ENCODE data around the gene CAPN10. TPM values are rescaled to one million over a fixed set of nuclear protein-coding genes. Genes with fewer than 3 reads are reported as not detected.
"Not testable (repeated sequence)": the region's sequence is repeated elsewhere in the genome, so short reads cannot be mapped to it uniquely, and the experiment has no call there.

Gene CAPN10
- polyA plus RNA-seq, 3 donors = 7.3 to 57.0 (median 7.4) TPM

- H3K79me2 ChIP-seq (ENCODE audit: insufficient read depth, low read length) = peaks cover 73% of the 10 kb centered on the region
- no peaks in the 10 kb centered on the region for H3K9me3 ChIP-seq (replicated peaks in 1 of 2; ENCODE audit: control insufficient read depth in 1 of 2, insufficient read depth in 1 of 2, low read length in 2 of 2)
- intact Hi-C loops (cut with micrococcal nuclease) = loop anchor here (2.0 to 5.0 kb wide), 4 partner anchors 24 to 67 kb away; partner anchors contain the start of gene GPR35 (in 2 of the 2)
- H3K4me2 ChIP-seq (replicated peaks; ENCODE audit: extremely low read depth, low read length, poor library complexity, severe bottlenecking) = peak overlapping the region; percentile 82
- H3K27me3 ChIP-seq (ENCODE audit: control insufficient read depth in 2 of 2, insufficient read depth in 2 of 2, low read length in 2 of 2) = no peaks in the 10 kb centered on the region
- peak overlapping the region; percentile 97 to 98 for H3K27ac ChIP-seq (ENCODE audit: low read depth in 1 of 2, low read length in 2 of 2)
- H4K20me1 ChIP-seq (ENCODE audit: insufficient read depth, low read length) = peaks cover 43% of the 10 kb centered on the region
- peak overlapping the region; percentile 93 to 100 (median 97) for H3K27ac Mint-ChIP-seq
- peak; percentile 97 to 99 (median 99) for DNase-seq
- under 1% methylated on average over 94 of the region's 101 CpGs for WGBS (ENCODE audit: insufficient coverage)
- H3K36me3 ChIP-seq (replicated peaks in 1 of 2; ENCODE audit: control insufficient read depth in 1 of 2, insufficient read depth in 2 of 2, low read length in 2 of 2) = peaks cover 0 to 4% of the 10 kb centered on the region in 2 donors
- peak overlapping the region; percentile 97 for H3K9ac ChIP-seq (ENCODE audit: insufficient read depth, low read length, poor library complexity, severe bottlenecking)
- peak overlapping the region; percentile 36 for H2AFZ ChIP-seq (ENCODE audit: insufficient read depth, low read depth, low read length, poor library complexity, severe bottlenecking)
- H3K4me3 Mint-ChIP-seq = peak overlapping the region; percentile 84 to 92
- TF ChIP-seq CTCF (IDR thresholded peaks at IDR 0.05) = peak; percentile 30
- H3K9me3 Mint-ChIP-seq = peaks cover 0 to 4% (median 0%) of the 10 kb centered on the region in 7 donors
- peaks cover 73% of the 10 kb centered on the region for H3K4me1 Mint-ChIP-seq
- H3K36me3 Mint-ChIP-seq = peaks cover 32 to 37% of the 10 kb centered on the region in 2 donors
- H3K4me1 ChIP-seq (ENCODE audit: control insufficient read depth in 1 of 2, insufficient read depth in 2 of 2, low read length in 2 of 2) = peaks cover 76 to 91% of the 10 kb centered on the region in 2 donors
- peaks cover 0 to 7% (median 6%) of the 10 kb centered on the region in 3 donors for H3K27me3 Mint-ChIP-seq (ENCODE audit: low read depth in 3 of 3)
- H3K4me3 ChIP-seq (replicated peaks in 1 of 3; ENCODE audit: low read depth in 2 of 3, low read length in 3 of 3) = peak overlapping the region; percentile 66 to 80 (median 79)
Observed at GRCh38 chr2:240560480-240561324, 25.8 kb upstream of the CAPN10 start.

- H3K9me3 Mint-ChIP-seq = peaks cover 0 to 4% (median 0%) of the 10 kb centered on the region in 7 donors
- Histone ChIP-seq H3K9me3 (replicated peaks in 1 of 2; ENCODE audit: control insufficient read depth in 1 of 2, insufficient read depth in 1 of 2, low read length in 2 of 2) (no peaks in the 10 kb centered on the region), H3K4me2 (replicated peaks; ENCODE audit: extremely low read depth, low read length, poor library complexity, severe bottlenecking) (peak overlapping the region; percentile 82), H4K20me1 (ENCODE audit: insufficient read depth, low read length) (peaks cover 35% of the 10 kb centered on the region), H2AFZ (ENCODE audit: insufficient read depth, low read depth, low read length, poor library complexity, severe bottlenecking) (no peak overlapping the region), H3K4me1 (ENCODE audit: control insufficient read depth in 1 of 2, insufficient read depth in 2 of 2, low read length in 2 of 2) (peaks cover 82 to 97% of the 10 kb centered on the region in 2 donors), H3K4me3 (replicated peaks in 1 of 3; ENCODE audit: low read depth in 2 of 3, low read length in 3 of 3) (peak overlapping the region; percentile 66 to 80 (median 79)), H3K27ac (ENCODE audit: low read depth in 1 of 2, low read length in 2 of 2) (peak overlapping the region; percentile 97 to 98), H3K79me2 (ENCODE audit: insufficient read depth, low read length) (peaks cover 65% of the 10 kb centered on the region), H3K27me3 (ENCODE audit: control insufficient read depth in 2 of 2, insufficient read depth in 2 of 2, low read length in 2 of 2) (no peaks in the 10 kb centered on the region), H3K9ac (ENCODE audit: insufficient read depth, low read length, poor library complexity, severe bottlenecking) (peak overlapping the region; percentile 97), H3K36me3 (replicated peaks in 1 of 2; ENCODE audit: control insufficient read depth in 1 of 2, insufficient read depth in 2 of 2, low read length in 2 of 2) (no peaks in the 10 kb centered on the region)
- intact Hi-C loops (cut with micrococcal nuclease) = loop anchor here (2.0 to 5.0 kb wide), 4 partner anchors 23 to 66 kb away; partner anchors contain the start of gene GPR35 (in 2 of the 2)
- H3K27ac Mint-ChIP-seq = peak overlapping the region; percentile 93 to 100 (median 97)
- 0% methylated on average over 9 of the region's 14 CpGs for WGBS (ENCODE audit: insufficient coverage)
- peak overlapping the region; percentile 84 to 92 for H3K4me3 Mint-ChIP-seq
- peaks cover 26 to 35% of the 10 kb centered on the region in 2 donors for H3K36me3 Mint-ChIP-seq
- TF ChIP-seq CTCF (IDR thresholded peaks at IDR 0.05) = peak; percentile 16
- H3K4me1 Mint-ChIP-seq = peaks cover 77% of the 10 kb centered on the region
- H3K27me3 Mint-ChIP-seq (ENCODE audit: low read depth in 3 of 3) = peaks cover 2 to 7% (median 6%) of the 10 kb centered on the region in 3 donors
- DNase-seq = peak; percentile 79 to 96 (median 92)
Observed at GRCh38 chr2:240561325-240561971, 25.1 kb upstream of the CAPN10 start.

- not testable (repeated sequence) for H3K9me3 ChIP-seq (replicated peaks in 1 of 2; ENCODE audit: control insufficient read depth in 1 of 2, insufficient read depth in 1 of 2, low read length in 2 of 2); H3K36me3 ChIP-seq (replicated peaks in 1 of 2; ENCODE audit: control insufficient read depth in 1 of 2, insufficient read depth in 2 of 2, low read length in 2 of 2); DNase-seq; H3K9me3 Mint-ChIP-seq; H3K27me3 ChIP-seq (ENCODE audit: control insufficient read depth in 2 of 2, insufficient read depth in 2 of 2, low read length in 2 of 2); H3K4me3 Mint-ChIP-seq; H3K27me3 Mint-ChIP-seq (ENCODE audit: low read depth in 3 of 3); H3K9ac ChIP-seq (ENCODE audit: insufficient read depth, low read length, poor library complexity, severe bottlenecking); H2AFZ ChIP-seq (ENCODE audit: insufficient read depth, low read depth, low read length, poor library complexity, severe bottlenecking)
- peak overlapping the region; percentile 41 to 98 for H3K27ac ChIP-seq (ENCODE audit: low read depth in 1 of 2, low read length in 2 of 2)
- peaks cover 48% of the 10 kb centered on the region for H3K79me2 ChIP-seq (ENCODE audit: insufficient read depth, low read length)
- H3K4me1 ChIP-seq (ENCODE audit: control insufficient read depth in 1 of 2, insufficient read depth in 2 of 2, low read length in 2 of 2) = peaks cover 84 to 95% of the 10 kb centered on the region in 2 donors
- H3K4me2 ChIP-seq (replicated peaks; ENCODE audit: extremely low read depth, low read length, poor library complexity, severe bottlenecking) = peak overlapping the region; percentile 82
- 98% methylated on average over 14 of the region's 17 CpGs for WGBS (ENCODE audit: insufficient coverage)
- H3K4me1 Mint-ChIP-seq = peaks cover 78% of the 10 kb centered on the region
- peaks cover 21 to 28% of the 10 kb centered on the region in 2 donors for H3K36me3 Mint-ChIP-seq
- peak overlapping the region in 1 of 3 experiments; percentile 79 for H3K4me3 ChIP-seq (replicated peaks in 1 of 3; ENCODE audit: low read depth in 2 of 3, low read length in 3 of 3)
- intact Hi-C loops (cut with micrococcal nuclease) = loop anchor here in 1 of 2 donors (5.0 kb wide), 1 partner anchor 64 kb away; the partner anchor contains the start of gene GPR35
- H3K27ac Mint-ChIP-seq = peak overlapping the region; percentile 64 to 100 (median 96)
- H4K20me1 ChIP-seq (ENCODE audit: insufficient read depth, low read length) = peaks cover 17% of the 10 kb centered on the region
Observed at GRCh38 chr2:240563231-240563630, 23.3 kb upstream of the CAPN10 start.
